Endothelial cell (in vitro differentiated cells): ENCODE data around the gene ANKRD40. TPM values are rescaled to one million over a fixed set of nuclear protein-coding genes. Genes with fewer than 3 reads are reported as not detected.

ENCODE experiments used
- DNase-seq: peaks from one replicate; pipeline ENCODE4 v3.0.0; 2021; ENCODE audit warnings: low spot score
- H3K27ac Mint-ChIP-seq: one replicate; pipeline ENCODE4 v1.8.0; 2021; ENCODE audit warnings: mixed read lengths, inconsistent platforms; ENCODE audit not compliant: unreplicated experiment
- H3K27me3 Mint-ChIP-seq: one replicate; pipeline ENCODE4 v1.8.0; 2021; ENCODE audit warnings: mild to moderate bottlenecking, moderate library complexity, mixed read lengths, inconsistent platforms; ENCODE audit not compliant: unreplicated experiment
- H3K36me3 Mint-ChIP-seq: one replicate; pipeline ENCODE4 v1.8.0; 2021; ENCODE audit warnings: mild to moderate bottlenecking, low read depth, mixed read lengths, inconsistent platforms; ENCODE audit not compliant: unreplicated experiment
- H3K4me1 Mint-ChIP-seq: one replicate; pipeline ENCODE4 v1.8.0; 2021; ENCODE audit warnings: mild to moderate bottlenecking, mixed read lengths, inconsistent platforms; ENCODE audit not compliant: unreplicated experiment
- H3K4me3 Mint-ChIP-seq: one replicate; pipeline ENCODE4 v1.8.0; 2021; ENCODE audit warnings: mild to moderate bottlenecking, mixed read lengths, inconsistent platforms; ENCODE audit not compliant: unreplicated experiment
- H3K9me3 Mint-ChIP-seq: one replicate; pipeline ENCODE4 v1.8.0; 2021; ENCODE audit warnings: mixed read lengths, inconsistent platforms; ENCODE audit not compliant: unreplicated experiment
- CTCF ChIP-seq: fragments of 200-600 bp; sonication (generic); IDR thresholded peaks from one replicate; pipeline ENCODE4 v1.5.0; 2021; ENCODE audit warnings: antibody characterized with exemption; ENCODE audit not compliant: unreplicated experiment
- total RNA-seq: library from RNA; stranded (reverse); fragmentation: NEBNext Ultra II Directional; extraction: Animal tissue kit (Norgen Biotek cat#: 25700); gene quantifications from one replicate; pipeline ENCODE4 v1.2.1, GENCODE V29; 2021; ENCODE audit not compliant: unreplicated experiment

Gene ANKRD40
- total RNA-seq, 1 donor from 2014 or later: 37.3 TPM

GRCh38 chr17:50692448-50693035 is 15.2 kb downstream of the ANKRD40 start:
- H3K27me3 Mint-ChIP-seq: peaks cover 3% of the 10 kb centered on the region
- no peak for DNase-seq
- H3K36me3 Mint-ChIP-seq: peaks cover 9% of the 10 kb centered on the region
- H3K9me3 Mint-ChIP-seq: no peaks in the 10 kb centered on the region
- TF ChIP-seq CTCF: no peak
- peaks cover 7% of the 10 kb centered on the region for H3K4me1 Mint-ChIP-seq
- no peak overlapping the region for H3K4me3 Mint-ChIP-seq
- no peak overlapping the region for H3K27ac Mint-ChIP-seq

- no peak for TF ChIP-seq CTCF
- DNase-seq: no peak
- H3K27ac Mint-ChIP-seq: no peak overlapping the region
- peaks cover 7% of the 10 kb centered on the region for H3K4me1 Mint-ChIP-seq
- H3K9me3 Mint-ChIP-seq: no peaks in the 10 kb centered on the region
- peaks cover 3% of the 10 kb centered on the region for H3K27me3 Mint-ChIP-seq
- no peak overlapping the region for H3K4me3 Mint-ChIP-seq
- peaks cover 9% of the 10 kb centered on the region for H3K36me3 Mint-ChIP-seq
Observed at GRCh38 chr17:50691550-50692447, 15.9 kb downstream of the ANKRD40 start.

- H3K4me3 Mint-ChIP-seq: no peak overlapping the region
- H3K4me1 Mint-ChIP-seq: peaks cover 7% of the 10 kb centered on the region
- peaks cover 6% of the 10 kb centered on the region for H3K36me3 Mint-ChIP-seq
- DNase-seq: no peak
- H3K27me3 Mint-ChIP-seq: peaks cover 3% of the 10 kb centered on the region
- no peak for TF ChIP-seq CTCF
- H3K9me3 Mint-ChIP-seq: no peaks in the 10 kb centered on the region
- no peak overlapping the region for H3K27ac Mint-ChIP-seq
Observed at GRCh38 chr17:50690887-50691549, 16.7 kb downstream of the ANKRD40 start.

- Mint-ChIP-seq H3K27me3 (peaks cover 3% of the 10 kb centered on the region), H3K36me3 (peaks cover 4% of the 10 kb centered on the region), H3K4me1 (peaks cover 7% of the 10 kb centered on the region), H3K27ac (no peak overlapping the region), H3K4me3 (no peak overlapping the region), H3K9me3 (no peaks in the 10 kb centered on the region)
- DNase-seq: peak; percentile 23
- no peak for TF ChIP-seq CTCF
Observed at GRCh38 chr17:50689956-50690886, 17.5 kb downstream of the ANKRD40 start.
